Neural cell (in vitro differentiated cells): ENCODE results near the gene FXYD4. TPM values are rescaled to one million over a fixed set of nuclear protein-coding genes. Genes with fewer than 3 reads are reported as not detected.

Source experiments
- H2AFZ ChIP-seq: fragments of 200-600, 300-800 bp; sonication (generic), shearing (Covaris generic); 2 replicates; pipeline ENCODE4 v1.6.0; 2014; ENCODE audit warnings: low read depth, mild to moderate bottlenecking, antibody characterized with exemption, low read length, moderate library complexity
- H3F3A ChIP-seq: fragments of 200-600 bp; shearing (Covaris generic); 2 replicates; pipeline ENCODE4 v1.6.1; 2016; ENCODE audit warnings: mild to moderate bottlenecking, moderate library complexity, mixed read lengths, antibody characterized with exemption, low read length; ENCODE audit not compliant: insufficient read depth, poor library complexity, severe bottlenecking
- H3K27ac ChIP-seq: fragments of 200-600, 300-800 bp; sonication (generic), shearing (Covaris generic); 2 replicates; pipeline ENCODE4 v1.5.1; 2014; ENCODE audit warnings: mild to moderate bottlenecking, low read length, moderate library complexity
- H3K27me3 ChIP-seq: fragments of 300-800, 200-600 bp; sonication (generic), shearing (Covaris generic); 2 replicates; pipeline ENCODE4 v1.6.0; 2014; ENCODE audit warnings: mild to moderate bottlenecking, low read depth, low read length, moderate library complexity; ENCODE audit not compliant: insufficient read depth
- H3K36me3 ChIP-seq: fragments of 300-800, 200-600 bp; sonication (generic), shearing (Covaris generic); 2 replicates; pipeline ENCODE4 v1.5.1; 2014; ENCODE audit warnings: mild to moderate bottlenecking, antibody characterized with exemption, low read length, moderate library complexity; ENCODE audit not compliant: insufficient read depth
- H3K4me2 ChIP-seq: fragments of 300-800, 200-600 bp; sonication (generic), shearing (Covaris generic); 2 replicates; pipeline ENCODE4 v1.6.0; 2014; ENCODE audit warnings: mild to moderate bottlenecking, low read length
- H3K4me3 ChIP-seq: fragments of 300-800, 200-600 bp; sonication (generic), shearing (Covaris generic); 2 replicates; pipeline ENCODE4 v1.5.1; 2014; ENCODE audit warnings: mild to moderate bottlenecking, low read length, moderate library complexity
- H3K79me2 ChIP-seq: fragments of 200-600 bp; shearing (Covaris generic); replicated peaks from 2 replicates; pipeline ENCODE4 v1.6.0; 2014; ENCODE audit warnings: mild to moderate bottlenecking, low read length, moderate library complexity; ENCODE audit not compliant: insufficient read depth
- H3K9ac ChIP-seq: fragments of 300-800, 200-600 bp; sonication (generic), shearing (Covaris generic); 2 replicates; pipeline ENCODE4 v1.6.1; 2016; ENCODE audit warnings: mild to moderate bottlenecking, low read length, mixed read lengths
- H3K9me2 ChIP-seq: fragments of 200-600 bp; shearing (Covaris generic); 2 replicates; pipeline ENCODE4 v1.6.1; 2016; ENCODE audit warnings: mild to moderate bottlenecking, low read length, mixed read lengths; ENCODE audit not compliant: insufficient read depth
- H3K9me3 ChIP-seq: fragments of 200-600, 300-800 bp; sonication (generic), shearing (Covaris generic); 2 replicates; pipeline ENCODE4 v1.6.1; 2016; ENCODE audit warnings: mild to moderate bottlenecking, mixed run types, low read length, moderate library complexity, mixed read lengths
- H4K20me1 ChIP-seq: fragments of 200-600 bp; shearing (Covaris generic); 2 replicates; pipeline ENCODE4 v1.6.1; 2016; ENCODE audit warnings: mild to moderate bottlenecking, mixed run types; ENCODE audit not compliant: insufficient read depth
- CTCF ChIP-seq: fragments of 450-650 bp; IDR thresholded peaks from 2 replicates; pipeline ENCODE4 v1.5.1; 2014; ENCODE audit warnings: antibody characterized with exemption, mild to moderate bottlenecking, moderate library complexity; ENCODE audit not compliant: poor library complexity, severe bottlenecking
- EP300 ChIP-seq: fragments of 450-650 bp; conservative IDR thresholded peaks from 2 replicates; pipeline ENCODE4 v1.6.1; 2014; ENCODE audit warnings: antibody characterized with exemption, mild to moderate bottlenecking, moderate library complexity; ENCODE audit not compliant: poor library complexity, severe bottlenecking
- EZH2 ChIP-seq: fragments of 200-600, 300-800 bp; shearing (Covaris generic), sonication (generic); IDR thresholded peaks from 2 replicates; pipeline ENCODE4 v1.6.1; 2014; ENCODE audit warnings: antibody characterized with exemption, low read length, borderline replicate concordance, mild to moderate bottlenecking; ENCODE audit not compliant: insufficient read depth, poor library complexity, severe bottlenecking
- MXI1 ChIP-seq: fragments of 450-650 bp; conservative IDR thresholded peaks from 2 replicates; pipeline ENCODE4 v1.6.1; 2014; ENCODE audit warnings: antibody characterized with exemption, mild to moderate bottlenecking; ENCODE audit not compliant: poor library complexity, severe bottlenecking
- POLR2AphosphoS5 ChIP-seq: IDR thresholded peaks from 2 replicates; pipeline ENCODE4 v1.6.1; 2012
- RAD21 ChIP-seq: fragments of 450-650 bp; conservative IDR thresholded peaks from 2 replicates; pipeline ENCODE4 v1.6.1; 2014; ENCODE audit warnings: antibody characterized with exemption, mild to moderate bottlenecking, moderate library complexity
- REST ChIP-seq: IDR thresholded peaks from 2 replicates; pipeline ENCODE4 v1.6.1; 2012; ENCODE audit warnings: borderline replicate concordance
- SMC3 ChIP-seq: fragments of 450-650 bp; conservative IDR thresholded peaks from 2 replicates; pipeline ENCODE4 v1.6.1; 2014; ENCODE audit warnings: antibody characterized with exemption, mild to moderate bottlenecking, moderate library complexity; ENCODE audit not compliant: poor library complexity
- TAF1 ChIP-seq: IDR thresholded peaks from 2 replicates; pipeline ENCODE4 v1.6.1; 2012; ENCODE audit warnings: low read depth
- polyA plus RNA-seq: library from polyadenylated mRNA; depleted of rRNA; stranded (reverse); fragments of >200 nt; gene quantifications from 2 replicates; pipeline ENCODE4 v1.2.3, GENCODE V29; 2014

The FXYD4 gene
- polyA plus RNA-seq, 1 donor from 2014 or later: not detected

GRCh38 chr10:43415544-43415943 is 44.1 kb downstream of the FXYD4 start:
- no peaks in the 10 kb centered on the region for H3F3A ChIP-seq
- peaks cover 4% of the 10 kb centered on the region for H3K9me3 ChIP-seq
- H3K27me3 ChIP-seq: no peaks in the 10 kb centered on the region
- H3K27ac ChIP-seq: no peak overlapping the region
- H4K20me1 ChIP-seq: no peaks in the 10 kb centered on the region
- no peak overlapping the region for H3K4me3 ChIP-seq
- no peaks in the 10 kb centered on the region for H3K79me2 ChIP-seq
- H2AFZ ChIP-seq: no peak overlapping the region
- no peaks in the 10 kb centered on the region for H3K36me3 ChIP-seq
- TF ChIP-seq EZH2: no peak
- no peak for TF ChIP-seq RAD21
- no peak for TF ChIP-seq POLR2AphosphoS5
- no peak for TF ChIP-seq SMC3
- no peak for TF ChIP-seq MXI1
- no peak overlapping the region for H3K4me2 ChIP-seq
- H3K9me2 ChIP-seq: no peaks in the 10 kb centered on the region
- H3K9ac ChIP-seq: no peak overlapping the region

- no peak for TF ChIP-seq CTCF
- no peak for TF ChIP-seq EP300
- no peak for TF ChIP-seq RAD21
- TF ChIP-seq MXI1: no peak
- TF ChIP-seq EZH2: no peak
- Histone ChIP-seq H3K79me2 (no peaks in the 10 kb centered on the region), H3K4me2 (no peak overlapping the region), H2AFZ (no peak overlapping the region), H3F3A (no peaks in the 10 kb centered on the region), H3K36me3 (no peaks in the 10 kb centered on the region), H3K27ac (no peak overlapping the region), H3K9me2 (no peaks in the 10 kb centered on the region), H4K20me1 (no peaks in the 10 kb centered on the region), H3K9me3 (peaks cover 9% of the 10 kb centered on the region), H3K9ac (no peak overlapping the region), H3K27me3 (no peaks in the 10 kb centered on the region), H3K4me3 (no peak overlapping the region)
Observed at GRCh38 chr10:43417950-43418768, 46.7 kb downstream of the FXYD4 start.

GRCh38 chr10:43419997-43420368 is 48.5 kb downstream of the FXYD4 start:
- no peak for TF ChIP-seq EP300
- no peak for TF ChIP-seq REST
- no peak for TF ChIP-seq EZH2
- no peak for TF ChIP-seq RAD21
- no peak for TF ChIP-seq TAF1
- no peak for TF ChIP-seq CTCF
- no peak for TF ChIP-seq SMC3
- no peak for TF ChIP-seq MXI1
- TF ChIP-seq POLR2AphosphoS5: no peak
- Histone ChIP-seq H4K20me1 (no peaks in the 10 kb centered on the region), H2AFZ (no peak overlapping the region), H3K27ac (no peak overlapping the region), H3F3A (no peaks in the 10 kb centered on the region), H3K27me3 (no peaks in the 10 kb centered on the region), H3K9me3 (peaks cover 9% of the 10 kb centered on the region), H3K4me3 (no peak overlapping the region), H3K4me2 (no peak overlapping the region), H3K36me3 (no peaks in the 10 kb centered on the region), H3K9me2 (no peaks in the 10 kb centered on the region), H3K79me2 (no peaks in the 10 kb centered on the region), H3K9ac (no peak overlapping the region)
